Stomach (tissue), 4 donors: ENCODE data around the gene CEBPB.

ENCODE experiments used
- CTCF ChIP-seq, 7 experiments: fragments of 450-650 bp in 4 of 7; fragments of 200-600 bp in 3 of 7; sonication (generic) in 3 of 7; IDR thresholded peaks; one replicate each; pipeline ENCODE4 v1.5.1; 2016 to 2019; ENCODE audit warnings: antibody characterized with exemption in 7 of 7, control low read depth in 2 of 7, mild to moderate bottlenecking in 1 of 7
- POLR2A ChIP-seq, 4 donors: fragments of 450-650 bp; IDR thresholded peaks; one replicate each; pipeline ENCODE4 v1.6.1; 2016; ENCODE audit warnings: antibody characterized with exemption in 4 of 4, control low read depth in 2 of 4, mild to moderate bottlenecking in 1 of 4, moderate library complexity in 1 of 4

- TF ChIP-seq POLR2A (IDR thresholded peaks at IDR 0.05) (no peak), CTCF (IDR thresholded peaks at IDR 0.05) (no peak)
Measured at GRCh38 chr20:50221501-50222308, 31.1 kb downstream of the CEBPB start.
